Heart left ventricle (tissue), 13 donors: ENCODE measurements around the gene ARHGAP12.

Experiments used
- POLR2A ChIP-seq, 2 donors: fragments of 450-650 bp; IDR thresholded peaks; one replicate each; pipeline ENCODE4 v1.6.1; 2017; ENCODE audit warnings: antibody characterized with exemption in 2 of 2, mild to moderate bottlenecking in 2 of 2, moderate library complexity in 2 of 2
- TF ChIP-seq, protein P1 (sequence below), 12 donors: fragments of 200-600 bp; sonication (generic) in 4 of 12; IDR thresholded peaks; one replicate each; pipeline versions ENCODE4 v1.5.0 to v1.8.0; 2018 to 2022; ENCODE audit warnings: antibody characterized with exemption in 12 of 12, mild to moderate bottlenecking in 5 of 12
- donor health status: ischemic (EF 13 %, LVEDD 7.1; RV severe dilation, severe dysfunction).
- donor health status: DM: no; HTN: yes; CAD: no.
- donor health status: DM: no; HTN: no; CAD: no.
- donor health status: ischemic (EF 25% LVEDD 6.9; RV normal size, moderate dysfunction).
- donor health status: ischemic (EF 25% LVEDD 5.7; RV mildly dilated, moderate dysfunction).
- donor health status: ischemic (EF 35%, LVEDD 5.7; RV mildly dilated, moderate dysfunction).
- donor health status: nonischemic (EF 11% LVEDD 7.7; RV severe dilation, severe dysfunction).
- donor health status: DM: yes; HTN: yes; CAD: no.
- donor health status: PGD.
- donor health status: ischemic (EF 29% LVEDD 5.4; RV normal size, mild dysfunction).
- donor health status: nonischemic (EF 23%, LVEDD 6.1; RV moderate dilation, normal function).

DNA sequence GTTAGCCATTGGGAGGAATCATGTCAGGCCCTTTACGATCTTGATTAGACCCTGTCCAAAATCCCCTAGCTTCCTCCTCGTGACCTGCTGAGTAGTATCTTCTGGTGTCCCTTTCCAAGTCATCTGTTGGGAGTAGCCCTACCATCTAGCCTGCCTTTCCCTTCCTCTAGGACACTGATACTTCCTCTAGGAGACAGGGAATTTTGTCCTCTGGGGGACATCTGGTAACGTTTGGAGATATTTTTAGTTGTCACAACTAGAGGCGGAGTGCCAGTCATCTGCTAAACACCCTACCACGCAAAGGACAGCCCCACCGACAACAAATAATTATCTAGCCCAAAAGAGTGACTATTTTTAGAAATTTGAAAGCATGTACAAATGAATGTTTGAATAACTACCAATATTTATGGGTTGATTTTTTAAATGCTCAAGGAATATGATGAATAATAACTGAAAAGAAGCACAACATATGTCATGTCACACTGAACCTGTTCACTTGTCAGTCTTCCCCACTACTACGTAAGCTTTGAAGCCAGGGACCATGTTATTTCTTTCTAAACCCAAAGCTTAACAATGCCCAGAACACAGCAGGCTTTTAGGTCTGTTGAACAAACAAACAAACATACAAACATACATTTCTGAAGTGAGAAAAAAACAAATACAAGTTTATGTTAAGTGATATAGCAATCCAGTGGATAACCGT lies 105.9 kb downstream of the ARHGAP12 start:
- TF ChIP-seq, protein P1, sequence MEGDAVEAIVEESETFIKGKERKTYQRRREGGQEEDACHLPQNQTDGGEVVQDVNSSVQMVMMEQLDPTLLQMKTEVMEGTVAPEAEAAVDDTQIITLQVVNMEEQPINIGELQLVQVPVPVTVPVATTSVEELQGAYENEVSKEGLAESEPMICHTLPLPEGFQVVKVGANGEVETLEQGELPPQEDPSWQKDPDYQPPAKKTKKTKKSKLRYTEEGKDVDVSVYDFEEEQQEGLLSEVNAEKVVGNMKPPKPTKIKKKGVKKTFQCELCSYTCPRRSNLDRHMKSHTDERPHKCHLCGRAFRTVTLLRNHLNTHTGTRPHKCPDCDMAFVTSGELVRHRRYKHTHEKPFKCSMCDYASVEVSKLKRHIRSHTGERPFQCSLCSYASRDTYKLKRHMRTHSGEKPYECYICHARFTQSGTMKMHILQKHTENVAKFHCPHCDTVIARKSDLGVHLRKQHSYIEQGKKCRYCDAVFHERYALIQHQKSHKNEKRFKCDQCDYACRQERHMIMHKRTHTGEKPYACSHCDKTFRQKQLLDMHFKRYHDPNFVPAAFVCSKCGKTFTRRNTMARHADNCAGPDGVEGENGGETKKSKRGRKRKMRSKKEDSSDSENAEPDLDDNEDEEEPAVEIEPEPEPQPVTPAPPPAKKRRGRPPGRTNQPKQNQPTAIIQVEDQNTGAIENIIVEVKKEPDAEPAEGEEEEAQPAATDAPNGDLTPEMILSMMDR (IDR thresholded peaks at IDR 0.05): no peak
- TF ChIP-seq POLR2A (IDR thresholded peaks at IDR 0.05): no peak
